ENCODE data around the gene SGMS2. TPM values are rescaled to one million over a fixed set of nuclear protein-coding genes. Genes with fewer than 3 reads are reported as not detected.
"Not testable (repeated sequence)": the region's sequence is repeated elsewhere in the genome, so short reads cannot be mapped to it uniquely, and the experiment has no call there.

Gene SGMS2
- total and polyA plus RNA-seq, 2 of the 4 experiments (the other 2 are of a cell fraction), result 13.4 to 37.5 TPM

GRCh38 chr4:107902715-107903114 lies 78.0 kb downstream of the SGMS2 start:
- Histone ChIP-seq H2BK5ac (ENCODE audit: low read depth, low read length, poor library complexity, severe bottlenecking) (no peak overlapping the region), H3K4me1 (ENCODE audit: control insufficient read depth, insufficient read depth, low read length) (no peaks in the 10 kb centered on the region), H2AK9ac (replicated peaks; ENCODE audit: low read depth, low read length, poor library complexity) (no peak overlapping the region), H2BK15ac (ENCODE audit: low read depth, low read length) (no peak overlapping the region), H3K9me3 (ENCODE audit: control insufficient read depth, insufficient read depth, low read length) (no peaks in the 10 kb centered on the region), H3K14ac (replicated peaks; ENCODE audit: low read depth, low read length) (no peak overlapping the region), H2AK5ac (ENCODE audit: low read depth, low read length) (no peak overlapping the region), H3K27me3 (ENCODE audit: control insufficient read depth, insufficient read depth, low read length) (peaks cover 5% of the 10 kb centered on the region), H3K36me3 (ENCODE audit: control insufficient read depth, insufficient read depth, low read length) (no peaks in the 10 kb centered on the region), H4K5ac (ENCODE audit: low read depth, low read length) (no peak overlapping the region), H3K9ac (ENCODE audit: low read depth, low read length) (no peak overlapping the region), H3K4ac (ENCODE audit: low read depth, low read length) (no peak overlapping the region), H3K79me1 (ENCODE audit: low read depth in 1 of 2, low read length in 2 of 2) (no peaks in the 10 kb centered on the region), H3K4me3 (ENCODE audit: insufficient read depth, low read depth, low read length) (no peak overlapping the region), H2AFZ (replicated peaks; ENCODE audit: low read length, poor library complexity) (no peak overlapping the region), H3K27ac (ENCODE audit: insufficient read depth, low read length) (no peak overlapping the region), H3K18ac (ENCODE audit: low read depth, low read length) (no peak overlapping the region), H2BK20ac (ENCODE audit: low read depth, low read length) (no peak overlapping the region), H4K20me1 (ENCODE audit: insufficient read depth, low read length) (no peaks in the 10 kb centered on the region), H4K8ac (ENCODE audit: low read depth in 2 of 2, low read length in 2 of 2) (no peak overlapping the region), H3K23ac (ENCODE audit: low read depth, low read length) (no peak overlapping the region), H3K9me1 (ENCODE audit: insufficient read depth, low read length) (no peaks in the 10 kb centered on the region), H4K91ac (ENCODE audit: insufficient read depth, low read depth, low read length) (no peak overlapping the region), H2BK120ac (ENCODE audit: low read depth, low read length) (no peak overlapping the region), H3K4me2 (ENCODE audit: low read depth, low read length) (no peak overlapping the region), H3K56ac (ENCODE audit: extremely low read depth, insufficient read depth, low read length) (no peak overlapping the region)
- intact Hi-C loops (cut with micrococcal nuclease), result no loop called here
- dilution Hi-C loops (cut with HindIII; ENCODE audit: low sequenced_read_pairs, unreplicated experiment), result no loop called here
- ATAC-seq (ENCODE audit: low read depth) (no peak), DNase-seq (no peak)
- no peak for TF ChIP-seq NFE2L2 (IDR thresholded peaks at IDR 0.05; ENCODE audit: low read depth, low read length)
- ChIA-PET CTCF (interaction anchor here (0.5 kb wide), 1 partner anchor 686 kb away, joined by 7 read pairs; no protein-coding TSS in a partner anchor), POLR2A (ENCODE audit: unreplicated experiment) (interaction anchor here (0.6 kb wide), 1 partner anchor 183 kb away, joined by 6 read pairs; the partner anchor contains the start of gene PAPSS1)
- no CpG with 5 or more reads among the region's 2 CpGs for WGBS, 2 experiments (ENCODE audit: extremely low coverage in 2 of 2, insufficient read length in 1 of 2)
- no TSS peak for BruUV-seq (replicated peaks)
- in situ Hi-C loops (cut with MboI; ENCODE audit: low sequenced_read_pairs), result no loop called here

GRCh38 chr4:107905082-107905481 lies 80.3 kb downstream of the SGMS2 start:
- H4K20me1 ChIP-seq (ENCODE audit: insufficient read depth, low read length); H2BK15ac ChIP-seq (ENCODE audit: low read depth, low read length); ATAC-seq (ENCODE audit: low read depth); H3K4me2 ChIP-seq (ENCODE audit: low read depth, low read length); H2BK20ac ChIP-seq (ENCODE audit: low read depth, low read length); H4K91ac ChIP-seq (ENCODE audit: insufficient read depth, low read depth, low read length); H4K8ac ChIP-seq (ENCODE audit: low read depth in 2 of 2, low read length in 2 of 2); CTCF ChIA-PET; H3K27ac ChIP-seq (ENCODE audit: insufficient read depth, low read length); H3K56ac ChIP-seq (ENCODE audit: extremely low read depth, insufficient read depth, low read length); in situ Hi-C loops (cut with MboI; ENCODE audit: low sequenced_read_pairs); H3K36me3 ChIP-seq (ENCODE audit: control insufficient read depth, insufficient read depth, low read length); H3K27me3 ChIP-seq (ENCODE audit: control insufficient read depth, insufficient read depth, low read length); H2BK5ac ChIP-seq (ENCODE audit: low read depth, low read length, poor library complexity, severe bottlenecking); BruUV-seq (replicated peaks); DNase-seq; H2AFZ ChIP-seq (replicated peaks; ENCODE audit: low read length, poor library complexity); H3K23ac ChIP-seq (ENCODE audit: low read depth, low read length); H3K4me3 ChIP-seq (ENCODE audit: insufficient read depth, low read depth, low read length); H3K9me1 ChIP-seq (ENCODE audit: insufficient read depth, low read length); H3K9me3 ChIP-seq (ENCODE audit: control insufficient read depth, insufficient read depth, low read length); intact Hi-C loops (cut with micrococcal nuclease); H3K79me1 ChIP-seq (ENCODE audit: low read depth in 1 of 2, low read length in 2 of 2); H4K5ac ChIP-seq (ENCODE audit: low read depth, low read length); POLR2A ChIA-PET (ENCODE audit: unreplicated experiment); H3K4me1 ChIP-seq (ENCODE audit: control insufficient read depth, insufficient read depth, low read length); H2BK120ac ChIP-seq (ENCODE audit: low read depth, low read length); H3K18ac ChIP-seq (ENCODE audit: low read depth, low read length); H3K14ac ChIP-seq (replicated peaks; ENCODE audit: low read depth, low read length); H2AK5ac ChIP-seq (ENCODE audit: low read depth, low read length); H3K4ac ChIP-seq (ENCODE audit: low read depth, low read length); H2AK9ac ChIP-seq (replicated peaks; ENCODE audit: low read depth, low read length, poor library complexity); H3K9ac ChIP-seq (ENCODE audit: low read depth, low read length); dilution Hi-C loops (cut with HindIII; ENCODE audit: low sequenced_read_pairs, unreplicated experiment): not testable (repeated sequence)
- WGBS, 2 experiments (ENCODE audit: extremely low coverage in 2 of 2, insufficient read length in 1 of 2), result no CpG with 5 or more reads among the region's 3 CpGs
